HepG2 (cell line): ENCODE results near the gene SBK1. TPM values are rescaled to one million over a fixed set of nuclear protein-coding genes. Genes with fewer than 3 reads are reported as not detected.

ENCODE experiments used
- ATRX ChIP-seq: sonication (generic); formaldehyde crosslinking; IDR thresholded peaks from 2 replicates; pipeline ENCODE4 v1.4.0; 2020; ENCODE audit warnings: missing genetic modification reagents, borderline replicate concordance
- CAMTA2 ChIP-seq: sonication (generic); formaldehyde crosslinking; IDR thresholded peaks from 2 replicates; pipeline ENCODE4 v1.4.0; 2020; ENCODE audit warnings: mild to moderate bottlenecking, missing genetic modification reagents, borderline replicate concordance
- ETV5 ChIP-seq: IDR thresholded peaks from 2 replicates; pipeline ENCODE4 v1.6.1; 2018; ENCODE audit warnings: missing biosample characterization, missing genetic modification reagents, inconsistent platforms, borderline replicate concordance
- FOSL1 ChIP-seq: sonication (generic); formaldehyde crosslinking; IDR thresholded peaks from 2 replicates; pipeline ENCODE4 v1.9.0; 2021; ENCODE audit warnings: missing genetic modification reagents, borderline replicate concordance
- HMG20B ChIP-seq: conservative IDR thresholded peaks from 2 replicates; pipeline ENCODE4 v1.6.1; 2016; ENCODE audit warnings: missing genetic modification reagents, missing compliant biosample characterization
- IKZF1 ChIP-seq: fragments of 450-650 bp; IDR thresholded peaks from 2 replicates; pipeline ENCODE4 v1.7.1; 2016
- IRX3 ChIP-seq: sonication (generic); formaldehyde crosslinking; IDR thresholded peaks from 2 replicates; pipeline ENCODE4 v1.8.1; 2023; ENCODE audit warnings: mild to moderate bottlenecking, low read depth, missing genetic modification reagents, borderline replicate concordance
- ISX ChIP-seq: sonication (generic); formaldehyde crosslinking; conservative IDR thresholded peaks from 2 replicates; pipeline ENCODE4 v1.5.0; 2020; ENCODE audit warnings: missing genetic modification reagents
- MBNL3 ChIP-seq: fragments of 250-450 bp; sonication (Bioruptor Pico); conservative IDR thresholded peaks from 2 replicates; pipeline ENCODE4 v1.8.0; 2022; ENCODE audit warnings: mild to moderate bottlenecking, inconsistent platforms
- MYNN ChIP-seq: sonication (generic); formaldehyde crosslinking; IDR thresholded peaks from 2 replicates; pipeline ENCODE4 v1.4.0; 2020; ENCODE audit warnings: mild to moderate bottlenecking, low read depth, missing genetic modification reagents
- NBN ChIP-seq: fragments of 450-650 bp; conservative IDR thresholded peaks from 2 replicates; pipeline ENCODE4 v1.6.1; 2017
- NFIC ChIP-seq: IDR thresholded peaks from 2 replicates; pipeline ENCODE4 v1.6.1; 2012; ENCODE audit warnings: mild to moderate bottlenecking, low read length, inconsistent platforms
- NFYB ChIP-seq: sonication (generic); formaldehyde crosslinking; IDR thresholded peaks from 2 replicates; pipeline ENCODE4 v1.4.0; 2020; ENCODE audit warnings: missing genetic modification reagents
- PHF8 ChIP-seq: sonication (generic); formaldehyde crosslinking; IDR thresholded peaks from 2 replicates; pipeline ENCODE4 v1.5.0; 2020; ENCODE audit warnings: missing genetic modification reagents
- POGZ ChIP-seq: sonication (generic); formaldehyde crosslinking; IDR thresholded peaks from 2 replicates; pipeline ENCODE4 v1.4.0; 2020; ENCODE audit warnings: mild to moderate bottlenecking, missing genetic modification reagents
- POLR2AphosphoS5 ChIP-seq: IDR thresholded peaks from 2 replicates; pipeline ENCODE4 v1.6.1; 2012; ENCODE audit warnings: low read depth, low read length
- RORA ChIP-seq: sonication (generic); formaldehyde crosslinking; IDR thresholded peaks from 2 replicates; pipeline ENCODE4 v1.5.0; 2020; ENCODE audit warnings: mild to moderate bottlenecking, missing genetic modification reagents, moderate library complexity
- TEAD3 ChIP-seq: optimal IDR thresholded peaks from 2 replicates; pipeline ENCODE3; 2016; ENCODE audit warnings: borderline replicate concordance
- U2AF1 ChIP-seq: fragments of 200-400 bp; formaldehyde crosslinking; optimal IDR thresholded peaks from 2 replicates; pipeline ENCODE3; 2017; ENCODE audit warnings: mild to moderate bottlenecking, low read depth, low read length
- ZFX ChIP-seq: sonication (generic); formaldehyde crosslinking; IDR thresholded peaks from 2 replicates; pipeline ENCODE4 v1.4.0; 2020; ENCODE audit warnings: mild to moderate bottlenecking, low read depth, missing genetic modification reagents, moderate library complexity
- ZMYM3 ChIP-seq: sonication (generic); formaldehyde crosslinking; IDR thresholded peaks from 2 replicates; pipeline ENCODE4 v1.5.1; 2020; ENCODE audit warnings: mild to moderate bottlenecking, missing genetic modification reagents
- ZNF260 ChIP-seq: sonication (generic); formaldehyde crosslinking; IDR thresholded peaks from 2 replicates; pipeline ENCODE4 v1.4.0; 2020; ENCODE audit warnings: missing genetic modification reagents, low read depth, mild to moderate bottlenecking, borderline replicate concordance
- ZNF280D ChIP-seq: sonication (generic); formaldehyde crosslinking; IDR thresholded peaks from 2 replicates; pipeline ENCODE4 v1.5.1; 2020; ENCODE audit warnings: mild to moderate bottlenecking, missing genetic modification reagents
- ZNF75D ChIP-seq: sonication (generic); formaldehyde crosslinking; IDR thresholded peaks from 2 replicates; pipeline ENCODE4 v1.8.1; 2023; ENCODE audit warnings: missing genetic modification reagents, mild to moderate bottlenecking, borderline replicate concordance
- ZNF768 ChIP-seq: sonication (generic); formaldehyde crosslinking; IDR thresholded peaks from 2 replicates; pipeline ENCODE4 v1.4.0; 2020; ENCODE audit warnings: missing genetic modification reagents
- ZNF878 ChIP-seq: sonication (generic); formaldehyde crosslinking; IDR thresholded peaks from 2 replicates; pipeline ENCODE4 v1.8.1; 2023; ENCODE audit warnings: mild to moderate bottlenecking, missing genetic modification reagents, moderate library complexity
- ZZZ3 ChIP-seq: sonication (generic); formaldehyde crosslinking; IDR thresholded peaks from 2 replicates; pipeline ENCODE4 v1.4.0; 2020; ENCODE audit warnings: missing genetic modification reagents, mild to moderate bottlenecking, borderline replicate concordance
- polyA plus RNA-seq, 8 experiments: library from polyadenylated mRNA; depleted of rRNA in 3 of 8; stranded (reverse) in 7 of 8; unstranded in 1 of 8; fragments of >200 nt; fragmentation: Illumina TruSeq in 4 of 8; extraction: Trizol in 4 of 8; gene quantifications; 2 replicates each; pipeline versions ENCODE4 v1.2.1 to v1.2.3, GENCODE V29; 2011 to 2016; ENCODE audit warnings: low read depth in 4 of 8, missing spikeins in 1 of 8, mixed read lengths in 1 of 8; ENCODE audit not compliant: insufficient read depth in 1 of 8
- total RNA-seq, 5 experiments: library from RNA; depleted of rRNA; stranded (reverse); fragments of >200 nt; fragmentation: Illumina TruSeq; extraction: Trizol; gene quantifications; 2 replicates each; pipeline ENCODE4 v1.2.3, GENCODE V29; 2016; ENCODE audit warnings: low read depth in 1 of 5
- TF ChIP-seq, protein P1 (sequence below): IDR thresholded peaks from 2 replicates; pipeline ENCODE4 v1.6.1; 2016; ENCODE audit warnings: missing compliant biosample characterization, missing genetic modification reagents, borderline replicate concordance

The SBK1 gene
- total and polyA plus RNA-seq, 2 of the 13 experiments (the other 11 are each of a cell fraction or from before 2014, with no cell fraction given): 0.15 to 0.17 TPM

- TF ChIP-seq ZNF280D (CRISPR knock-in tag) (no peak), NFYB (no peak), ZNF768 (CRISPR knock-in tag) (0 out of 2 replicates have a peak, but pooled peaks have one; percentile 27), ETV5 (CRISPR knock-in tag) (peak; percentile 24; the same call in 1 of the 2 replicates), HMG20B (CRISPR knock-in tag) (no peak), ZNF878 (CRISPR knock-in tag) (no peak), ATRX (no peak), FOSL1 (CRISPR knock-in tag) (no peak), IKZF1 (no peak), ZZZ3 (CRISPR knock-in tag) (no peak), RORA (CRISPR knock-in tag) (no peak), NFIC (no peak), POLR2AphosphoS5 (no peak), ZMYM3 (CRISPR knock-in tag) (0 out of 2 replicates have a peak, but pooled peaks have one; percentile 28), IRX3 (CRISPR knock-in tag) (no peak), PHF8 (no peak), POGZ (no peak), MBNL3 (CRISPR knock-in tag) (no peak), TEAD3 (CRISPR knock-in tag) (peak; percentile 69), CAMTA2 (no peak), NBN (no peak), MYNN (CRISPR knock-in tag) (no peak), ISX (CRISPR knock-in tag) (no peak), ZNF75D (CRISPR knock-in tag) (no peak), ZNF260 (CRISPR knock-in tag) (no peak), ZFX (CRISPR knock-in tag) (peak; percentile 62), U2AF1 (no peak)
- TF ChIP-seq, protein P1, sequence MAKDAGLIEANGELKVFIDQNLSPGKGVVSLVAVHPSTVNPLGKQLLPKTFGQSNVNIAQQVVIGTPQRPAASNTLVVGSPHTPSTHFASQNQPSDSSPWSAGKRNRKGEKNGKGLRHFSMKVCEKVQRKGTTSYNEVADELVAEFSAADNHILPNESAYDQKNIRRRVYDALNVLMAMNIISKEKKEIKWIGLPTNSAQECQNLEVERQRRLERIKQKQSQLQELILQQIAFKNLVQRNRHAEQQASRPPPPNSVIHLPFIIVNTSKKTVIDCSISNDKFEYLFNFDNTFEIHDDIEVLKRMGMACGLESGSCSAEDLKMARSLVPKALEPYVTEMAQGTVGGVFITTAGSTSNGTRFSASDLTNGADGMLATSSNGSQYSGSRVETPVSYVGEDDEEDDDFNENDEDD: no peak
Observed at GRCh38 chr16:28317040-28317880, 24.9 kb downstream of the SBK1 start (continued).
